Panc1 (cell line): ENCODE data around the gene GRIN2B. TPM values are rescaled to one million over a fixed set of nuclear protein-coding genes. Genes with fewer than 3 reads are reported as not detected.

Experiments used
- ATAC-seq: fragments of 200-7000 bp; cut with Tn5 transposase; 2 replicates; pipeline ENCODE4 v1.9.1; 2020; ENCODE audit warnings: mild to moderate bottlenecking, moderate library complexity
- BruUV-seq: library from RNA; stranded (reverse); fragments of 400-500 nt; replicated peaks from 2 replicates; lab custom pipeline; 2021; lab: Mats Ljungman, UMichigan
- CTCF ChIA-PET: fragments of 300-600 bp; sonication (Branson Sonifier 250); formaldehyde crosslinking; loops from one replicate; lab custom pipeline; 2022; ENCODE audit warnings: antibody characterized with exemption; lab: Charles Lee
- POLR2A ChIA-PET: fragments of 300-600 bp; sonication (Branson Sonifier 250); formaldehyde crosslinking; loops from one replicate; lab custom pipeline; 2022; ENCODE audit warnings: antibody characterized with exemption; lab: Charles Lee
- DNase-seq: peaks from one replicate; pipeline ENCODE4 v3.0.0-alpha.2; 2010; ENCODE audit warnings: low read depth, low spot score
- H3K27ac ChIP-seq: 2 replicates; pipeline ENCODE4 v1.5.1; 2011; ENCODE audit warnings: mild to moderate bottlenecking, low read length, inconsistent platforms
- H3K27me3 ChIP-seq: fragments of 200-500 bp; sonication (Bioruptor generic); 2 replicates; pipeline ENCODE4 v1.6.0; 2014; ENCODE audit warnings: low read length, inconsistent platforms; ENCODE audit not compliant: control insufficient read depth, insufficient read depth
- H3K36me3 ChIP-seq: fragments of 200-500 bp; sonication (Bioruptor generic); 2 replicates; pipeline ENCODE4 v1.5.1; 2014; ENCODE audit warnings: inconsistent platforms, mild to moderate bottlenecking, low read length, moderate library complexity; ENCODE audit not compliant: control insufficient read depth, insufficient read depth
- H3K4me1 ChIP-seq: 2 replicates; pipeline ENCODE4 v1.5.1; 2011; ENCODE audit warnings: inconsistent platforms, mild to moderate bottlenecking, low read length, moderate library complexity; ENCODE audit not compliant: control insufficient read depth, insufficient read depth
- H3K4me3 ChIP-seq, 2 experiments: 2 replicates each; pipeline ENCODE4 v1.5.1; 2011 to 2012; ENCODE audit warnings: low read depth in 2 of 2, low read length in 2 of 2, mild to moderate bottlenecking in 2 of 2, inconsistent platforms in 1 of 2, moderate library complexity in 1 of 2
- H3K9me3 ChIP-seq: fragments of 200-500 bp; sonication (Bioruptor generic); 2 replicates; pipeline ENCODE4 v1.5.1; 2014; ENCODE audit warnings: low read depth, mild to moderate bottlenecking, inconsistent platforms, low read length, moderate library complexity; ENCODE audit not compliant: control insufficient read depth, insufficient read depth
- CTCF ChIP-seq: fragments of 450-650 bp; IDR thresholded peaks from 2 replicates; pipeline ENCODE4 v1.5.1; 2017; ENCODE audit warnings: mild to moderate bottlenecking
- POLR2AphosphoS5 ChIP-seq: IDR thresholded peaks from 2 replicates; pipeline ENCODE4 v1.6.1; 2012; ENCODE audit warnings: mild to moderate bottlenecking, low read depth, low read length, moderate library complexity
- REST ChIP-seq, 2 experiments: IDR thresholded peaks; 2 replicates each; pipeline ENCODE4 v1.6.1; 2011 to 2012; ENCODE audit warnings: low read depth in 2 of 2, control low read depth in 1 of 2, low read length in 1 of 2, mild to moderate bottlenecking in 1 of 2, moderate library complexity in 1 of 2; ENCODE audit not compliant: insufficient read depth in 1 of 2
- SIN3A ChIP-seq: IDR thresholded peaks from 2 replicates; pipeline ENCODE4 v1.6.1; 2012; ENCODE audit warnings: low read depth, mild to moderate bottlenecking, low read length, moderate library complexity, borderline replicate concordance; ENCODE audit not compliant: insufficient read depth
- TCF7L2 ChIP-seq: IDR thresholded peaks from 2 replicates; pipeline ENCODE4 v1.6.1; 2011; ENCODE audit warnings: mild to moderate bottlenecking, low read depth, low read length, inconsistent platforms
- in situ Hi-C: cut with HindIII; loops from 2 replicates; pipeline ENCODE4 v1.10.0; 2016; ENCODE audit warnings: low sequenced_read_pairs, low pct_unique_long_range_greater_than_20kb
- intact Hi-C: fragments of 100-400 bp; cut with micrococcal nuclease; formaldehyde crosslinking; loops from one replicate; pipeline ENCODE4 v1.10.0; 2022; ENCODE audit not compliant: unreplicated experiment
- total RNA-seq: library from RNA; stranded (reverse); gene quantifications from one replicate; pipeline ENCODE4 v1.2.1, GENCODE V29; 2021; ENCODE audit not compliant: unreplicated experiment

GRIN2B gene
- total RNA-seq, 1 experiment from 2014 or later: not detected

GRCh38 chr12:13992585-13992984, 11.2 kb upstream of the GRIN2B start:
- Histone ChIP-seq H3K27me3 (0 out of 2 replicates have a peak, but pooled peaks cover 2% of the 10 kb centered on the region), H3K4me1 (no peaks in the 10 kb centered on the region), H3K36me3 (no peaks in the 10 kb centered on the region), H3K9me3 (no peaks in the 10 kb centered on the region), H3K4me3 (no peak overlapping the region), H3K27ac (no peak overlapping the region)
- POLR2A ChIA-PET: no interaction called here
- ATAC-seq (no peak), DNase-seq (no peak)
- CTCF ChIA-PET: no interaction called here
- in situ Hi-C loops (no loop called here), intact Hi-C loops (no loop called here)
- TF ChIP-seq POLR2AphosphoS5: no peak
- no peak for TF ChIP-seq SIN3A
- no peak for TF ChIP-seq TCF7L2
- no peak for TF ChIP-seq CTCF
- no peak for TF ChIP-seq REST (IDR thresholded peaks at IDR 0.05; ENCODE audit: insufficient read depth in 1 of 2, low read depth in 2 of 2, low read length in 1 of 2)
- no TSS peak for BruUV-seq

- Histone ChIP-seq H3K9me3 (no peaks in the 10 kb centered on the region), H3K36me3 (no peaks in the 10 kb centered on the region), H3K27ac (no peak overlapping the region), H3K4me3 (no peak overlapping the region), H3K4me1 (no peaks in the 10 kb centered on the region), H3K27me3 (0 out of 2 replicates have a peak, but pooled peaks cover 2% of the 10 kb centered on the region)
- TF ChIP-seq TCF7L2: no peak
- no peak for TF ChIP-seq SIN3A
- TF ChIP-seq POLR2AphosphoS5: no peak
- no peak for TF ChIP-seq CTCF
- no peak for TF ChIP-seq REST (IDR thresholded peaks at IDR 0.05; ENCODE audit: insufficient read depth in 1 of 2, low read depth in 2 of 2, low read length in 1 of 2)
- in situ Hi-C loops (no loop called here), intact Hi-C loops (no loop called here)
- no peak for ATAC-seq
- POLR2A ChIA-PET: no interaction called here
- no peak for DNase-seq
- BruUV-seq: no TSS peak
- CTCF ChIA-PET: no interaction called here
These were observed 10.7 kb upstream of the GRIN2B start for GRCh38 chr12:13992106-13992505.
